ENCODE results near the gene KRTAP10-6.
"Not testable (repeated sequence)": the region's sequence is repeated elsewhere in the genome, so short reads cannot be mapped to it uniquely, and the experiment has no call there.

KRTAP10-6 gene

DNA sequence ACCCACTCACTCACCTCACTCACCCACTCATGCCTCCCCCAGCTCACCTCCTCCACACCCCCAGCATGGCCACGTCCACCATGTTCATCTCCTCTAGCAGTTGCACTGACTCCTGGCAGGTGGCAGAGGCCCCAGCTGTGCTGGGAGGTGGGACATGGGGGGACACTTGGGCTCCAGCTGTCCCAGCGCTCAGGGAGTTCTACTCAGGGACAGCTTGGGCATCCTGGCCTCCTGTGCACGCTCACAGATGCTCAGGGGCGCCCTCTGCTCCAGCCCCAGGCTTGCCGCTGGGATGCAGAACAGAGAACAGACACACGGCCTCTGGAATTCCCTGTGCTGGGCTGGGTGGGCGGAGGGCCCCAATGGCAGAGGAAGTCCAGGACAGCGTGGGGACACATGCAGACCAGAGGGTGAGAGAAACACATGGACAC, 24.8 kb upstream of the KRTAP10-6 start:
- no peak for DNase-seq (ENCODE audit: low read depth)

GRCh38 chr21:44616591-44616926, 24.3 kb upstream of the KRTAP10-6 start:
- no peak for DNase-seq (ENCODE audit: low read depth)

- no peak for DNase-seq (ENCODE audit: low read depth)
These were observed 23.7 kb upstream of the KRTAP10-6 start for GRCh38 chr21:44615911-44616590.

DNA sequence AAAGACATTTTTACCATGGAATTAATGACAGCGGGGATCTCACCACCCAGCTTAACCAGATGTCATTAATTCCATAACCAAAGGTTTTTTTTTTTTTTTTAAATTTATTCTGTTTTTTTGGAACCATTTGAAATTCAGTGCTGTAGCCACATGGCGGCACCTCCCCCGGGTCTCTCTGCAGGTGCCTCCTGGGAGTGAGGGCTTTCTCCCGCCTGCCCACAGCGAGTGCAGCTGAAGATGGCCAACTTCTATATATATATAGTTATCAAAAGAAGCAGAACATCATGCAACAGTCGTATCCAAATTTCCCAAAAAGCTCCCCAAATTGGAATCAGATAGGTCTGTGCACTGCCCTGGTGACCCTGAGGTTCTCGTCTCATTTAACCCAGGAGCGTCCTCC, 23.2 kb upstream of the KRTAP10-6 start:
- no peak for DNase-seq (ENCODE audit: low read depth)

DNA sequence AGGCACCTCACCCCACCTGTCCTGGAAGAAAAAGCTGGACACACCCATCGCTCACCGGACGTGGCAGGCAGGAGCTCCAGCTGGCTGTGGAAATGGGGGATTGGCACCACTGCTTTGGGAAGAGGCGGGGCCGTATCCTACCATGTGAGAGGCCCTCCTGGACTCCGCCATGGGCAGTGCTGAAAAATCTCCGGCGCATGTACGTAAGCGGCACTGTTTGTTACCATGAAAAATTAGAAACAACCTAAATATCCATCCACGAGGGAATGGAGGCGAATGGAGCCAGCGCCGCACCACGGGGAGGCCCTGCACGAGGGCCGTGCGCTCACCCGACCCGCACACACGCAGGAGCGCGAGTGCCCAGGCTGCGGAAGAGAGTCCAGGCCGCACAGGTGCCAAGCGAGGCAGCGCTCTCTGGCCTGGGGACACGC, 22.7 kb upstream of the KRTAP10-6 start:
- no peak for DNase-seq (ENCODE audit: low read depth)

- no peak for DNase-seq (ENCODE audit: low read depth)
These were observed 21.9 kb upstream of the KRTAP10-6 start for GRCh38 chr21:44614161-44614631.

GRCh38 chr21:44613386-44614155, 21.3 kb upstream of the KRTAP10-6 start:
- DNase-seq (ENCODE audit: low read depth): no peak

GRCh38 chr21:44612669-44613229, 20.4 kb upstream of the KRTAP10-6 start:
- DNase-seq (ENCODE audit: low read depth): no peak

- no peak for DNase-seq (ENCODE audit: low read depth)
These were observed 19.8 kb upstream of the KRTAP10-6 start, which contains the start of gene KRTAP10-8 for GRCh38 chr21:44612029-44612486. Gene KRTAP10-8 (plus strand): TSS chr21:44612079. CDS start chr21:44612101, 22 bp downstream.

DNA sequence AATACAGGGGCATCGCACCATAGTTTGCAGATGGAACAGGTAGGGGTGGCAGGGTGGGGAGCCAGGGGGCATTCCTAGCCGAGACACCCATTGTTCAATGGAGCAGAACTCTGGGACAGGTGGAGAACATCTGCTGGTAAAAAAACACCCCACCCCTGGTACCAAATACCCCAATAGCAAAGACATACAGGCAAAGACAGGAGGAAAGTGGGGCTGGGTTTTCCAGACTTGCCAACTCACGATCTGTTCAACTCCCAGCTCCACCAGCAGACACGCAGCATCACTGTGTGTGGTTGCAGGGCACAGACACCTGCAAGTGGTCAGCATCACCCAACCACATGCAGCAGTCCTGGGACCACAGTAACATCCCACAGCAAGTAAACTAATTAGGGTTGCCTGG, 19.2 kb upstream of the KRTAP10-6 start:
- DNase-seq (ENCODE audit: low read depth): no peak

GRCh38 chr21:44610157-44610843, 18.0 kb upstream of the KRTAP10-6 start:
- not testable (repeated sequence) for DNase-seq (ENCODE audit: low read depth)

GRCh38 chr21:44609193-44609592, 16.9 kb upstream of the KRTAP10-6 start:
- DNase-seq (ENCODE audit: low read depth): no peak

GRCh38 chr21:44606495-44606894, 14.2 kb upstream of the KRTAP10-6 start:
- no peak for DNase-seq (ENCODE audit: low read depth)

DNA sequence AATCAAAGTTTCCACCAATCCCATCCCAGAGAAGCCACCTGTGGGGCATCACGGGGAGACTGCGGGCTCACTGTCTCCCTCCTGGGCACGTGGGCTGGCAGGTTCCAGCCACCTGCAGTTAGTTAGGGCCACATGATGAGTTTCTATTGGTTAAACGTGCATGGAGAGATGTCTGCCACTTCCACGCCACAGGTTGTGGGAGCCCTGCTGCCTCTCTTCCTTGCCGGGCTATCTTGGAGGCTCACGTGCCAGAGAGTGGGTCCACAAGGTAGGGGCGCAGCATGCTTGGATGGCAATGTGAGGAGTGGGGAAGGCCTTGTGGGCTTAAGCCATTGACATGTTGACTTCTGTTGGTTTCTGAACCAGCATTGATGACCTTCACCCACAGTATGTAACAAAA, 11.6 kb upstream of the KRTAP10-6 start:
- no peak for DNase-seq (ENCODE audit: low read depth)

GRCh38 chr21:44603109-44603875, 11.0 kb upstream of the KRTAP10-6 start:
- no peak for DNase-seq (ENCODE audit: low read depth)

GRCh38 chr21:44602463-44602850, 10.2 kb upstream of the KRTAP10-6 start:
- no peak for DNase-seq (ENCODE audit: low read depth)

- no peak for DNase-seq (ENCODE audit: low read depth)
These were observed 9.5 kb upstream of the KRTAP10-6 start for GRCh38 chr21:44601596-44602462.

- not testable (repeated sequence) for DNase-seq (ENCODE audit: low read depth)
These were observed 8.8 kb upstream of the KRTAP10-6 start for GRCh38 chr21:44601091-44601490.

DNA sequence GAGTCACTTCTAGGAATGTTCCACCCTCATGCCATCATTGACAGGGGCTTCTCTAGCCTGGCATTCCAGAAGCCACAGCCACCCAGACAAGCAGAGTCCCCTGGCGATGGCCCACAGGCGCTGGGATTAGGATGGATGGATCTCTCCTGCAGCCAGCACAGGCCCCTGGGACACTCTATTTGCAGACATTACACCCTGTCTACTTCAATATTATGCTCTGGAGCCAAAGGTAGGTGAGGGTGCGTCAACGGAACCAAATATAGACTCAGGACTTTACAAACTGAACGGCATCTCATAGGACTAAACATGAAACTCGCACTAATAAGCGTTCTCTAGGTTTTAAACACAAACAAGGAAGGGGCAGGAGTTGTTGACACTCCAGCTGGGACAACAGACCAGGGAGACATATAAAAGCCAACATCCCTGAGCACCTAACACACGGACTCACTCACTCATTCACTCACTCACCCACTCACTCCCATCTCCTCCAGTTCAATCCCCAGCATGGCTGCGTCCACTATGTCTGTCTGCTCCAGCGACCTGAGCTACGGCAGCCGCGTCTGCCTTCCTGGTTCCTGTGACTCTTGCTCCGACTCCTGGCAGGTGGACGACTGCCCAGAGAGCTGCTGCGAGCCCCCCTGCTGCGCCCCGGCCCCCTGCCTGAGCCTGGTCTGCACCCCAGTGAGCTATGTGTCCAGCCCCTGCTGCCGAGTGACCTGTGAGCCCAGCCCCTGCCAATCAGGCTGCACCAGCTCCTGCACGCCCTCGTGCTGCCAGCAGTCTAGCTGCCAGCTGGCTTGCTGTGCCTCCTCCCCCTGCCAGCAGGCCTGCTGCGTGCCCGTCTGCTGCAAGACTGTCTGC, 8.0 kb upstream of the KRTAP10-6 start, which contains the start of gene KRTAP10-7:
Gene KRTAP10-7, plus strand, starts transcription at position 480 of the 861 bp plus-strand sequence. Its CDS starts 25 bp downstream, at position 505.
- DNase-seq (ENCODE audit: low read depth): not testable (repeated sequence)

Data from activated T-cell treated with anti-CD3 and anti-CD28 coated beads for 1 hour (primary cell).